ENCODE data around the gene PHB1. TPM values are rescaled to one million over a fixed set of nuclear protein-coding genes. Genes with fewer than 3 reads are reported as not detected.

PHB1 gene
- total RNA-seq, 1 experiment from 2014 or later = 367 TPM

DNA sequence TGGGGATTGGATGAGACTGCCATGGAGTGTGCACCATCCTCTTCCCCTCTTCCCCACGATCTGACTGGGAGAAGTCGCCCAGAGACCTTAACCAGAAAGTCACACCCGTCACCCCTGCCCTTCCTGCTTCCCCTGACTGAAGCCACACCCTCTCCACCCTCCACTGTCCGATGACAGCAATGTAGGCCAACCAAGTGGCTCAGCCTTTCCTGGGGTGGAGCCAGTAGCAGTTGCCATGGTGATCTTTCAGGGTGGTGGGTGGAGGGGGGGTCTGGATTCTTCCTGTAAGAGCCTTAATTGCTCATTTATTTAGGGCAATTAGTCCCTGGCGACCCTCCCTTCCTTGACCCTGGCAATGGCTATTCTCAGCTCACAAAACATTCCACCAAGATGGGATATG is 37.5 kb upstream of the PHB1 start:
- in situ Hi-C loops (cut with HindIII; ENCODE audit: low pct_unique_long_range_greater_than_20kb, low sequenced_read_pairs) = no loop called here
- no TSS peak for BruUV-seq (replicated peaks)
- DNase-seq (ENCODE audit: low read depth, low spot score) (no peak), ATAC-seq (no peak)
- no peaks in the 10 kb centered on the region for H3K27me3 ChIP-seq (ENCODE audit: control insufficient read depth, insufficient read depth, low read length)
- no peak overlapping the region for H3K4me3 ChIP-seq (ENCODE audit: low read depth in 2 of 2, low read length in 2 of 2)
- no peaks in the 10 kb centered on the region for H3K9me3 ChIP-seq (ENCODE audit: control insufficient read depth, insufficient read depth, low read depth, low read length)
- H3K4me1 ChIP-seq (ENCODE audit: control insufficient read depth, insufficient read depth, low read length) = no peaks in the 10 kb centered on the region; the same call in 1 of the 2 replicates
- no peak overlapping the region for H3K27ac ChIP-seq (ENCODE audit: low read length)
- ChIA-PET POLR2A (no interaction called here), CTCF (no interaction called here)
- no peaks in the 10 kb centered on the region for H3K36me3 ChIP-seq (ENCODE audit: control insufficient read depth, insufficient read depth, low read length)
- intact Hi-C loops (cut with micrococcal nuclease; ENCODE audit: unreplicated experiment) = no loop called here
- no peak for TF ChIP-seq POLR2AphosphoS5 (IDR thresholded peaks at IDR 0.05; ENCODE audit: low read depth, low read length)
- no peak for TF ChIP-seq SIN3A (IDR thresholded peaks at IDR 0.05; ENCODE audit: borderline replicate concordance, insufficient read depth, low read depth, low read length)
- no peak for TF ChIP-seq REST (IDR thresholded peaks at IDR 0.05; ENCODE audit: insufficient read depth in 1 of 2, low read depth in 2 of 2, low read length in 1 of 2)
- TF ChIP-seq CTCF (IDR thresholded peaks at IDR 0.05) = no peak
- no peak for TF ChIP-seq TCF7L2 (IDR thresholded peaks at IDR 0.05; ENCODE audit: low read depth, low read length)

DNA sequence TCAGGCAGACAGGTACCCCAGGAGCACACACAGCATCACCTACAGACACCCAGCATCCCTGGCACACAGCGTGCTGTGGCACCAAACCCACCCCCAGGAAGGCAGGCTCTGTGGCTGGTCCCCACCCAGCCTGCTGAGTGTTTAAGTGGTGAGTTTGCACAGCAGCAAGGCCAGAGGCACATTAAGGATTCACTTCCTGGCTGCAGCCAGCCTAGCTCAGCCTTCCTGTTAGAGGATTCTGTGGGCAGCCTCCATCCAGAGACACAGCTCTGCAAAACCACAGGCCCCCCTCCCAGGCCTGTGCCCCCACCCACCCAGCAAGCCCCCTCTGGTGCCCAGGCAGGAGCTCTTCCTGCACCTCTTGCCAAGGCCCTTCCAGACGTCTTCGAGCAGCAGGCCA is 36.1 kb upstream of the PHB1 start:
- ChIA-PET CTCF (interaction anchor here (0.6 kb wide), 1 partner anchor 15 kb away, joined by 7 read pairs; no protein-coding TSS in a partner anchor), POLR2A (no interaction called here)
- no peak for DNase-seq (ENCODE audit: low read depth, low spot score)
- TF ChIP-seq SIN3A (IDR thresholded peaks at IDR 0.05; ENCODE audit: borderline replicate concordance, insufficient read depth, low read depth, low read length) = no peak
- no peak for TF ChIP-seq REST (IDR thresholded peaks at IDR 0.05; ENCODE audit: insufficient read depth in 1 of 2, low read depth in 2 of 2, low read length in 1 of 2)
- no peak for TF ChIP-seq TCF7L2 (IDR thresholded peaks at IDR 0.05; ENCODE audit: low read depth, low read length)
- no peak for TF ChIP-seq CTCF (IDR thresholded peaks at IDR 0.05)
- TF ChIP-seq POLR2AphosphoS5 (IDR thresholded peaks at IDR 0.05; ENCODE audit: low read depth, low read length) = no peak
- no peak overlapping the region for H3K27ac ChIP-seq (ENCODE audit: low read length)
- ATAC-seq = no peak
- no TSS peak for BruUV-seq (replicated peaks)
- no peaks in the 10 kb centered on the region for H3K9me3 ChIP-seq (ENCODE audit: control insufficient read depth, insufficient read depth, low read depth, low read length)
- H3K4me3 ChIP-seq (ENCODE audit: low read depth in 2 of 2, low read length in 2 of 2) = no peak overlapping the region
- intact Hi-C loops (cut with micrococcal nuclease; ENCODE audit: unreplicated experiment) = no loop called here
- H3K4me1 ChIP-seq (ENCODE audit: control insufficient read depth, insufficient read depth, low read length) = no peaks in the 10 kb centered on the region; the same call in 1 of the 2 replicates
- H3K36me3 ChIP-seq (ENCODE audit: control insufficient read depth, insufficient read depth, low read length) = no peaks in the 10 kb centered on the region
- in situ Hi-C loops (cut with HindIII; ENCODE audit: low pct_unique_long_range_greater_than_20kb, low sequenced_read_pairs) = no loop called here
- H3K27me3 ChIP-seq (ENCODE audit: control insufficient read depth, insufficient read depth, low read length) = peaks cover 3% of the 10 kb centered on the region; the same call in 1 of the 2 replicates
